GM18858 (cell line): ENCODE results near the gene SGPP2.
A peak's percentile ranks its signal among the peaks of the same experiment; 100 is the strongest.
"Not testable (repeated sequence)": the region's sequence is repeated elsewhere in the genome, so short reads cannot be mapped to it uniquely, and the experiment has no call there.

ENCODE experiments used
- ATAC-seq: cut with Tn5 transposase; IDR thresholded peaks from one replicate; pipeline ENCODE4 v1.9.1; 2021; ENCODE audit not compliant: unreplicated experiment

Gene SGPP2

GRCh38 chr2:222427646-222428301 lies 3.4 kb downstream of the SGPP2 start:
- peak; percentile 41 for ATAC-seq

DNA sequence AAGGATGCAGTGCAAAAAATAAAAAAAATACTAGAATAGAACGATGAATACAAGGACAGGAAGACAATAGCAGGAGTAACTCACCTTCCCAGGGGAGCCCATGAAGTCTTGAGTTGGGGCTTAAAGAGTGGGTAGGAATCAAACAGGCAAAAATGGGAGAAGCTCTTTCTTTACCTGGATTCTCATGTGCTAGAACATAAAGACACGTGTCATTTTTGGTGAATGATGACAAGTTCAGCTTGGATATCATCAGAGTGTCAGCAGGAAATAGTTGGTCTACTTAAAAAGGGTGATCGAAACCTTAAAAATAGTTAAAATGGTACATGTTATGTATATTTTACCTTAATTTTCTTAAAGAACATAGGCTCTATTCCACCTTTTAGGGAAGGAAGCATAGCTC lies 5.7 kb downstream of the SGPP2 start:
- no peak for ATAC-seq

DNA sequence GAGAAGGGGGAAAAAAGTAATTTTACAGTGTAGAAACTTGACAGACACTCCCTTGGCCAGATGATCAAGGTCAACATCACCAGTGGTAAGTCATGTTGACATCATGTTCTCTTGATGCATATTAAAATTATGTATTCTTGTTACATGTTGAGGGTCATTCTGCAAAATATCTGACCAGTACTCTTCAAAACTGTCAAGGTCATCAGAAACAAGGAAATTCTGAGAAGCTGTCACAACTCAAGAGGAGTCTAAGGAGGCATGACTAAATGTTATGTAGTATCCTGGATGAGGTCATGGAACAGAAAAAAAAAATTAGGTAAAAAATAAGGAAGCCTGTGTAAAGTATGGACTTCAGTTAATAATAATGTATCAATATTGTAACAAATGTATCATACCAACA lies 6.3 kb downstream of the SGPP2 start:
- ATAC-seq = no peak

DNA sequence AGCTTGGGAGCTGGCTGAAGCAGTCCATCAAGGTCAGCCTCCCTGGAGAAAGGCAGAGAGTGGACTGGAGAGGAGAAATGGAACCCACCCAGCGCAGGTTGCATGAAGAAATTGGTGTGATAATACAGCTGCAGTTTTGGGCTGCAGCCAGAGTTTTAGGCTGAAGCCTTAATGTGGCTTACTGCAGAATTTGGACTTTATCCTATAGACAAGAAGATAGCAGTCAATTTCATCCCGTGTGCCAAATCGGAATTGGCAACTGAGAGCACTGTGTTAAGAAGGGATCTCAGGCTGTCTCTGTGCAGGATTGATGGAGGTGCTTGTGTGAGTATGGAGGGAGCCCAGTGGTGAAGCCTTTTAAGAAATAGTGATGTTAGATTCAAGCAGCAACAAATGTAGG lies 7.5 kb downstream of the SGPP2 start:
- ATAC-seq = no peak

- peak; percentile 76 for ATAC-seq
Measured at GRCh38 chr2:222433332-222434173, 9.2 kb downstream of the SGPP2 start.

GRCh38 chr2:222434204-222434603 lies 9.9 kb downstream of the SGPP2 start:
- ATAC-seq = peak; percentile 33

- not testable (repeated sequence) for ATAC-seq
Measured at GRCh38 chr2:222435400-222436039, 11.2 kb downstream of the SGPP2 start.

DNA sequence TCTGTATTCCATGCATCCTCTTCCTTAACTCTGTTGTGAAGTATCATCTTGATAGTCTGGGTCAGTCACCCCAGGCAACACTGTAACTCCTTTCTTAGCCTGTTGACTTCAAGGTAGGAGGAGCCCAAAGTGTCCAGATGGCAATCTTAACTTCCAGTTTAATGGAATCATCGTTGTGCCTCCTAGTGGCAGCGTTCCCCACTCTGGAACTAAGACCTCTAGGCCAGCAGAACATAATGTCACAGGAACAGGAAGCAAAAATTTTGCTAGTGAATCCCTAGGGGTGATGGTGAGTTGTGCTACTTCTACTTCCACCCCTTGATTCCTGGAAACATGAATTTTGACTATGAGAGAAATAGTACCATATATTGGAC lies 11.7 kb downstream of the SGPP2 start:
- ATAC-seq = no peak

GRCh38 chr2:222439692-222440091 lies 15.3 kb downstream of the SGPP2 start:
- ATAC-seq = no peak

- ATAC-seq = no peak
Measured at GRCh38 chr2:222440673-222441422, 16.5 kb downstream of the SGPP2 start.

- ATAC-seq = no peak
Measured at GRCh38 chr2:222442665-222443064, 18.3 kb downstream of the SGPP2 start.

DNA sequence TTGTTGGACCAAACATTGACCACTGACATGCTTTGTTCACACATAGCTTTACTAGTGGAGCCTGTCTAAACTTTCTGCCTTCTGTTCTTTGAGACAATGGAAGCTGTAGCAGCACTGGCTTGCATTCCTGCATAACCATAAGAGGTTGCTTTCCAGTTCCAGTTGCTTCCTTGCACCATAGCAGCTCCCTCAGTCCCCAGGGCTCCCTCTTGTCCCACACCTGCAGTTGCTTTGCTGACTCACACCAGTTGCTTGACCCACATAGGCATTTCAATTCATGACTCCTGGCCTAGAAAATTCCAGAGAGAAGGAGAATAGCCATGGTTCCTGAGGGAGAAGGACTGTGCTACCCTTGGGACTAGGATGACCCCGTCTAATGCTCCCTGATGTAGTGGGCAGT lies 20.9 kb downstream of the SGPP2 start:
- ATAC-seq = no peak

DNA sequence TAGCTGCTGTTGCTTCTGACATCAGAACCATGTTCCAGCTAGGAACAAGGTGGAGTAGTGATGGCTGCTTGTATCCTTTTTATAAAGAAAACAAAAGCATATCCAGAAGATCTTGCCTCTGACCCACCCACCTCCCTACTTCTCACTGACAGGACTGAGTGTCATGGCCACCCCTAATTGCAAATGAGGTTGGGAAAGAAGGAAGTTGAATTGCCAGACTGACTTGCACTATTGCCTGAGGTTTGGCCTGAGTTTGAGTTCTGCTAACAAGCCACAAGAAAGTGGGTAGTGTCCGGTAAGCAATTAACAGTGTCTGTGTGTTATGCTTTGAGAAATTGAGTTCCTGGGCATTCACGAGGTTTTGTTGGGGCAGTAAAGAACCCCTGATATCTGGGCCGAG lies 22.8 kb downstream of the SGPP2 start:
- no peak for ATAC-seq

DNA sequence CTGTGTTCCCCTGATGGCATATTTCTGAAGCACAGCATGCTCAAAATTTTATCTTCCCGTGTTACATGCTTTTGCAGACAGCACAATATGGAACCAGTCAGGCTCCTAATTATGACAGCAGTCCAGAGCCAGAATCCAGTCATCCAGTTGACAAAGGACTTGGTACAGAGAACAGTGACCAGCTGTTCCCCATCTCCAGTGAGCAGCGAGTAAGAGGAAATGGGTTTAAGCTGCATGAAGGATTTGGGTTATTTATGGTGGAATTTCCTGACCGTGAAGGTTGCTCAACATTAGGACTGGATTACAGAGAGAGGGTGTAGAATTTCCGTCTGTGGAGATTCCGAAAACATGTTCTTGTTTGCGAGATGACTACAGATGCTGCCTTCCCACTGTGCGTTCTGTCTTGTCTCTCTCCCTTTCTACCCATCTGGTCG lies 24.4 kb downstream of the SGPP2 start:
- ATAC-seq = no peak

DNA sequence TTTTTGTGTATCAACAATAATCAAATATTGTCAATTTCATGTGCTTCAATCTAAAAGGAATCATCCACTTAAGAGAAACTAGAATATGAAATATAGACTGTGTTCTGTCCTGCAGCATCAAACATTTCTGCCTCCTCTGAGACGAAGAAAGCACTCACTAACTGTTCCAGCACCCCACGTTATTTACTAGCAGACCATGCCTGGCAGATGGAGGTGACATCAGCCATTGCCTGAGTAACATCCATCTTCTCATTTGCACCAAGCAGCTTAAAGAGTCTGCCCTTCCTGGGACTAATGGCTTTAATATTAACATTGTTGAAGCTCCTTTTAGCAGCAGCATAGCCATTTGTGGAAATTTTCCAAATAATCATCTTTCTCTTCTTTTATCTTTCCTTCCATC lies 25.7 kb downstream of the SGPP2 start:
- no peak for ATAC-seq

DNA sequence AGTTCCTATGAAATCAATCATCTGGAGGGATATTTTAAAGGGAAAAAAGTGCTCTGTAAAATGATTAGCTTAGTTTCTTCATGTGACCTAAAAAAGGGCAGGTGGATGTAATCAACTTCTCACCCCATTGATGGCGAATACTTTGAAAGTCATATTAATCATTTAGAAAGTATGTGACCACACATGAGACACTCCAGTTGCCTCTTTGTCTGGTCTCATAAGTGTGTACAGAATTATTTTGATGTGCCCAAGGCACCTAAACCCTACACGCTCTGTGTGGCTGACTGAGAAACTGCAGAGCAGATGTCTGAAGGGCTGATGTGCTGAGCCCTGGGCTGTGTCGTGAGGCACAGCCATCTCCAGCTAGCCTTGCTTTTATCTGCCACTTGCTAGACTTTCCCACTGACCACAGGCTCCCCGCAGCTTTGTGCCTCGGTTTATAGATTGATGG lies 26.9 kb downstream of the SGPP2 start:
- ATAC-seq = peak; percentile 100

- ATAC-seq = no peak
Measured at GRCh38 chr2:222452422-222452950, 28.1 kb downstream of the SGPP2 start.

- ATAC-seq = no peak
Measured at GRCh38 chr2:222456479-222457077, 32.2 kb downstream of the SGPP2 start.

DNA sequence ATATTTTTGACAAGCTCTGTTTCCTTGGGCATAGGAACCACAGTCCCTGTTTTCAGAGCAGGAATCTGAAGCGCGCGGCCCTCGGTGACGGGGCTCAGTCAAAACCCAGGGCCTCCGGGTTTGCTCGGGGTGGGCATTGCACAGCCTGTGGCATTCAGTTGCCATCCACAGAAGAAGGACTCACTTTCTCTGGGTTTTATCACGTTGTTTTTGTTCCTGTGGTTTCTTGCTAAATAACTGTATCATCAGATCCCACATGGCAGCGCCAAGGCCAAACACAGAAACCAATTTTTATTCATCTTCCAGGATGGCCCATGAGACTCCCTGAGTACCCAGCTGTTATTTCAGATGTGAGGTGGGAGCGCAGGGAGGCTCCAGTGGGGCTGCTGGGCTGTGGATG lies 35.6 kb downstream of the SGPP2 start:
- ATAC-seq = no peak

GRCh38 chr2:222465746-222466145 lies 41.4 kb downstream of the SGPP2 start:
- no peak for ATAC-seq

DNA sequence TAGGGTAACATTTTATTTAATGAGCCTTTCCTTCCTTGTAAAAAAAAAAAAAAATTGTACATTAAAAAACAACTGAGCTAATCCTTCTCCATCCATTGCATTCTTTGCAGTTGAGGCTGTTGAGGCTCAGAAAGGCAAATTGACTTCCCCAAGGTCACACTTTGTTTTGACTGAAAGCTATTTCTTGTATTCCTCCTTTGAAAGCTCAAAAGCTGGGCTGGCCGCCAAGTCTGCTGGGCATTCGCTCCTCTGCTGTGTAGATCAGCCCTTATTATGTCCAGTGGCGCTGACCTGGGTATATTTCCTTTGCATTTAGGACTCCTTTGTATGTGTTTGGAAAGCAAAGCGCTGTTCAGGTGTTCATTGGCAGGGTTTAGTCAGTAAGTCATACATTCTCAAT lies 44.0 kb downstream of the SGPP2 start:
- no peak for ATAC-seq
